Testis (tissue), 2 donors: ENCODE measurements around the gene DNM3.

ENCODE experiments used
- CTCF ChIP-seq, 3 experiments: fragments of 450-650 bp in 2 of 3; fragments of 200-600 bp in 1 of 3; sonication (generic) in 1 of 3; IDR thresholded peaks; one replicate each; pipeline ENCODE4 v1.5.1; 2016 to 2019; ENCODE audit warnings: antibody characterized with exemption in 3 of 3, mild to moderate bottlenecking in 2 of 3, moderate library complexity in 1 of 3
- POLR2A ChIP-seq: fragments of 450-650 bp; IDR thresholded peaks from one replicate; pipeline ENCODE4 v1.6.1; 2017; ENCODE audit warnings: antibody characterized with exemption, mild to moderate bottlenecking, moderate library complexity

GRCh38 chr1:171899838-171900237, 58.5 kb downstream of the DNM3 start:
- TF ChIP-seq CTCF (IDR thresholded peaks at IDR 0.05) (no peak), POLR2A (no peak)
